Measurements from ENCODE around the gene RPL10. TPM values are rescaled to one million over a fixed set of nuclear protein-coding genes. Genes with fewer than 3 reads are reported as not detected.

Gene RPL10
- total and polyA plus RNA-seq, 9 of the 15 experiments (the other 6 are each of a cell fraction or from before 2014, with no cell fraction given): 3,774 to 7,600 (median 5,014) TPM

DNA sequence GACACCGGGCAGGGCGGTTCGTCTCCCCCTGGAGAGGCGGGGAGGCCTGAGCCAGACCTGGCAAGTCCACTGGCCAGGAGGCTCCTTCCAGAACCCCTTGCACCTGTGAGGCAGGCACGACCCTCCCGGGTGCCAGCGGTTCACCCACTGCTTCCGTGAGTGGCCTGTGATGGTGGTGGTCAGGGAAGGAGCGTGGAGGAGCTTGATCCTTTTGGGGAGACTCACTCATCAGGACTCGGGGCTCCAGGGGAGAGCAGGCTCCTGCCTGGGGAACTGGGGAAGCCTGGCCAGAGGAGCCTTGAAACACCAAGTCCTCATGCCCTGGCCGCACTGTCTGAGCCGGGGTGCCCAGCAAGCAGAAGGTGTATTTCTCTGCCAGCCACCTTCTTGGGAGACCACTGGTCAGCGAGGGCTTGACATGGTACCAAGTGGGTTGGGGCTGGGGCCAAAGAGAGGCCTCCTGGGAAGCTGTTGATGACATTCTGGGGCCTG lies 46.6 kb downstream of the RPL10 start (continued):
- TF ChIP-seq, protein P1, sequence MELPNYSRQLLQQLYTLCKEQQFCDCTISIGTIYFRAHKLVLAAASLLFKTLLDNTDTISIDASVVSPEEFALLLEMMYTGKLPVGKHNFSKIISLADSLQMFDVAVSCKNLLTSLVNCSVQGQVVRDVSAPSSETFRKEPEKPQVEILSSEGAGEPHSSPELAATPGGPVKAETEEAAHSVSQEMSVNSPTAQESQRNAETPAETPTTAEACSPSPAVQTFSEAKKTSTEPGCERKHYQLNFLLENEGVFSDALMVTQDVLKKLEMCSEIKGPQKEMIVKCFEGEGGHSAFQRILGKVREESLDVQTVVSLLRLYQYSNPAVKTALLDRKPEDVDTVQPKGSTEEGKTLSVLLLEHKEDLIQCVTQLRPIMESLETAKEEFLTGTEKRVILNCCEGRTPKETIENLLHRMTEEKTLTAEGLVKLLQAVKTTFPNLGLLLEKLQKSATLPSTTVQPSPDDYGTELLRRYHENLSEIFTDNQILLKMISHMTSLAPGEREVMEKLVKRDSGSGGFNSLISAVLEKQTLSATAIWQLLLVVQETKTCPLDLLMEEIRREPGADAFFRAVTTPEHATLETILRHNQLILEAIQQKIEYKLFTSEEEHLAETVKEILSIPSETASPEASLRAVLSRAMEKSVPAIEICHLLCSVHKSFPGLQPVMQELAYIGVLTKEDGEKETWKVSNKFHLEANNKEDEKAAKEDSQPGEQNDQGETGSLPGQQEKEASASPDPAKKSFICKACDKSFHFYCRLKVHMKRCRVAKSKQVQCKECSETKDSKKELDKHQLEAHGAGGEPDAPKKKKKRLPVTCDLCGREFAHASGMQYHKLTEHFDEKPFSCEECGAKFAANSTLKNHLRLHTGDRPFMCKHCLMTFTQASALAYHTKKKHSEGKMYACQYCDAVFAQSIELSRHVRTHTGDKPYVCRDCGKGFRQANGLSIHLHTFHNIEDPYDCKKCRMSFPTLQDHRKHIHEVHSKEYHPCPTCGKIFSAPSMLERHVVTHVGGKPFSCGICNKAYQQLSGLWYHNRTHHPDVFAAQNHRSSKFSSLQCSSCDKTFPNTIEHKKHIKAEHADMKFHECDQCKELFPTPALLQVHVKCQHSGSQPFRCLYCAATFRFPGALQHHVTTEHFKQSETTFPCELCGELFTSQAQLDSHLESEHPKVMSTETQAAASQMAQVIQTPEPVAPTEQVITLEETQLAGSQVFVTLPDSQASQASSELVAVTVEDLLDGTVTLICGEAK (IDR thresholded peaks at IDR 0.05): peak; percentile 51; the same call in 1 of the 2 replicates
- TF ChIP-seq, protein P1 (CRISPR knock-in tag; IDR thresholded peaks at IDR 0.05): no peak
- TF ChIP-seq, protein P2, sequence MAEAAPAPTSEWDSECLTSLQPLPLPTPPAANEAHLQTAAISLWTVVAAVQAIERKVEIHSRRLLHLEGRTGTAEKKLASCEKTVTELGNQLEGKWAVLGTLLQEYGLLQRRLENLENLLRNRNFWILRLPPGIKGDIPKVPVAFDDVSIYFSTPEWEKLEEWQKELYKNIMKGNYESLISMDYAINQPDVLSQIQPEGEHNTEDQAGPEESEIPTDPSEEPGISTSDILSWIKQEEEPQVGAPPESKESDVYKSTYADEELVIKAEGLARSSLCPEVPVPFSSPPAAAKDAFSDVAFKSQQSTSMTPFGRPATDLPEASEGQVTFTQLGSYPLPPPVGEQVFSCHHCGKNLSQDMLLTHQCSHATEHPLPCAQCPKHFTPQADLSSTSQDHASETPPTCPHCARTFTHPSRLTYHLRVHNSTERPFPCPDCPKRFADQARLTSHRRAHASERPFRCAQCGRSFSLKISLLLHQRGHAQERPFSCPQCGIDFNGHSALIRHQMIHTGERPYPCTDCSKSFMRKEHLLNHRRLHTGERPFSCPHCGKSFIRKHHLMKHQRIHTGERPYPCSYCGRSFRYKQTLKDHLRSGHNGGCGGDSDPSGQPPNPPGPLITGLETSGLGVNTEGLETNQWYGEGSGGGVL (CRISPR knock-in tag; IDR thresholded peaks at IDR 0.05): no peak

Data from K562 (cell line).